B cell (primary cell): ENCODE measurements around the gene VWA7. TPM values are rescaled to one million over a fixed set of nuclear protein-coding genes. Genes with fewer than 3 reads are reported as not detected.

Source experiments
- ATAC-seq: fragments of 200-7000 bp; cut with Tn5 transposase; one replicate; pipeline ENCODE4 v1.10.0; 2021; ENCODE audit warnings: low read depth, mild to moderate bottlenecking, moderate number of reproducible peaks, moderate library complexity
- CTCF ChIA-PET: fragments of 350-600 bp; sonication (Branson Sonifier 250); formaldehyde crosslinking; loops from one replicate; lab custom pipeline; 2021; ENCODE audit warnings: antibody characterized with exemption, inconsistent platforms; lab: Charles Lee
- POLR2A ChIA-PET: fragments of 350-600 bp; sonication (Branson Sonifier 250); formaldehyde crosslinking; loops from one replicate; lab custom pipeline; 2021; ENCODE audit warnings: antibody characterized with exemption; lab: Charles Lee
- DNase-seq: peaks from one replicate; pipeline ENCODE4 v3.0.0; 2013
- H2AFZ ChIP-seq: 2 replicates; pipeline ENCODE4 v1.6.1; 2012; ENCODE audit warnings: mild to moderate bottlenecking, low read depth, low read length; ENCODE audit not compliant: insufficient read depth, poor library complexity, severe bottlenecking
- H3K27ac ChIP-seq, 2 donors: 1 replicate in 1 of 2; 2 replicates in 1 of 2; pipeline ENCODE4 v1.5.1; 2012 to 2013; ENCODE audit warnings: low read length in 2 of 2, mild to moderate bottlenecking in 2 of 2, moderate library complexity in 1 of 2
- H3K27me3 ChIP-seq, 4 experiments: fragments of 200-600 bp in 1 of 4; sonication (generic) in 1 of 4; replicated peaks in 1 of 4; 1 replicate in 2 of 4; 2 replicates in 2 of 4; pipeline versions ENCODE4 v1.6.1 to v1.7.0; 2013 to 2016; ENCODE audit warnings: low read length in 3 of 4, mild to moderate bottlenecking in 2 of 4, mixed read lengths in 1 of 4, moderate library complexity in 1 of 4; ENCODE audit not compliant: insufficient read depth in 4 of 4, control insufficient read depth in 3 of 4; ENCODE audit errors: control extremely low read depth in 1 of 4
- H3K36me3 ChIP-seq, 2 experiments: replicated peaks in 1 of 2; 1 replicate in 1 of 2; 2 replicates in 1 of 2; pipeline versions ENCODE4 v1.6.1 to v1.7.1; 2013; ENCODE audit warnings: low read length in 1 of 2; ENCODE audit not compliant: insufficient read depth in 2 of 2, control insufficient read depth in 1 of 2; ENCODE audit errors: control extremely low read depth in 1 of 2, extremely low read depth in 1 of 2
- H3K4me1 ChIP-seq, 2 donors: fragments of 200-600 bp in 1 of 2; sonication (generic) in 1 of 2; 1 replicate in 1 of 2; 2 replicates in 1 of 2; pipeline versions ENCODE4 v1.5.1 to v1.6.1; 2013 to 2017; ENCODE audit warnings: low read length in 2 of 2; ENCODE audit not compliant: control insufficient read depth in 2 of 2, insufficient read depth in 2 of 2
- H3K4me2 ChIP-seq: replicated peaks from 2 replicates; pipeline ENCODE3; 2012; ENCODE audit warnings: mild to moderate bottlenecking, low read depth, low read length; ENCODE audit not compliant: poor library complexity, severe bottlenecking
- H3K4me3 ChIP-seq, 5 experiments: fragments of 200-600 bp in 1 of 5; sonication (generic) in 1 of 5; 1 replicate in 3 of 5; 2 replicates in 2 of 5; pipeline versions ENCODE4 v1.5.1 to v1.7.0; 2011 to 2016; ENCODE audit warnings: low read length in 4 of 5, mild to moderate bottlenecking in 4 of 5, low read depth in 2 of 5, control low read depth in 1 of 5, moderate library complexity in 1 of 5; ENCODE audit not compliant: insufficient read depth in 1 of 5; ENCODE audit errors: control extremely low read depth in 1 of 5, extremely low read depth in 1 of 5
- H3K79me2 ChIP-seq: fragments of 200-600 bp; sonication (generic); one replicate; pipeline ENCODE4 v1.6.0; 2016; ENCODE audit warnings: low read length; ENCODE audit not compliant: control insufficient read depth, insufficient read depth
- H3K9ac ChIP-seq: fragments of 200-600 bp; sonication (generic); 2 replicates; pipeline ENCODE4 v1.6.1; 2017; ENCODE audit warnings: mild to moderate bottlenecking, low read length, moderate library complexity
- H3K9me3 ChIP-seq, 3 donors: one replicate each; pipeline versions ENCODE4 v1.6.1 to v1.7.1; 2013; ENCODE audit warnings: low read length in 2 of 3; ENCODE audit not compliant: control insufficient read depth in 2 of 3, insufficient read depth in 1 of 3; ENCODE audit errors: control extremely low read depth in 1 of 3
- H4K20me1 ChIP-seq: 2 replicates; pipeline ENCODE4 v1.6.0; 2012; ENCODE audit warnings: mild to moderate bottlenecking, low read length; ENCODE audit not compliant: insufficient read depth, control insufficient read depth, poor library complexity, severe bottlenecking
- H3K27ac Mint-ChIP-seq: one replicate; pipeline ENCODE4 v1.8.0; 2021; ENCODE audit warnings: mixed read lengths
- H3K27me3 Mint-ChIP-seq: one replicate; pipeline ENCODE4 v1.8.0; 2021; ENCODE audit warnings: mixed read lengths
- H3K4me1 Mint-ChIP-seq: one replicate; pipeline ENCODE4 v1.8.0; 2021; ENCODE audit warnings: mixed read lengths
- H3K4me3 Mint-ChIP-seq: one replicate; pipeline ENCODE4 v1.8.0; 2021; ENCODE audit warnings: mixed read lengths
- H3K9me3 Mint-ChIP-seq: one replicate; pipeline ENCODE4 v1.8.0; 2022; ENCODE audit warnings: mixed read lengths; ENCODE audit not compliant: insufficient read depth
- EZH2 ChIP-seq: IDR thresholded peaks from 2 replicates; pipeline ENCODE4 v1.6.1; 2012; ENCODE audit warnings: borderline replicate concordance, low read depth, mild to moderate bottlenecking, moderate library complexity, low read length; ENCODE audit not compliant: insufficient read depth, poor library complexity, severe bottlenecking
- WGBS: methylation state at CpG from one replicate; pipeline ENCODE4 v1.1.5; 2013; ENCODE audit warnings: missing lambda C conversion rate; ENCODE audit not compliant: insufficient coverage; 5-methylcytosine and 5-hydroxymethylcytosine counted together
- intact Hi-C: fragments of 100-400 bp; cut with micrococcal nuclease; formaldehyde crosslinking; loops from one replicate; pipeline ENCODE4 v1.10.0; 2022
- polyA plus RNA-seq: library from polyadenylated mRNA; depleted of rRNA; stranded (reverse); fragments of >200 nt; gene quantifications from 2 replicates; pipeline ENCODE4 v1.2.3, GENCODE V29; 2012
- total RNA-seq, 2 donors: library from RNA; stranded (reverse); fragments of 120-200 nt in 1 of 2; gene quantifications; 1 replicate in 1 of 2; 2 replicates in 1 of 2; pipeline versions ENCODE4 v1.2.3 to v1.2.4, GENCODE V29; 2013 to 2022
- TF ChIP-seq, protein P1 (sequence below): fragments of 200-600 bp; IDR thresholded peaks from one replicate; pipeline ENCODE4 v1.8.0; 2022; ENCODE audit warnings: antibody characterized with exemption, mild to moderate bottlenecking

VWA7 gene
- total and polyA plus RNA-seq, 2 donors (not counting 1 experiment from before 2014, with no cell fraction given), result 5.2 to 6.0 TPM

DNA sequence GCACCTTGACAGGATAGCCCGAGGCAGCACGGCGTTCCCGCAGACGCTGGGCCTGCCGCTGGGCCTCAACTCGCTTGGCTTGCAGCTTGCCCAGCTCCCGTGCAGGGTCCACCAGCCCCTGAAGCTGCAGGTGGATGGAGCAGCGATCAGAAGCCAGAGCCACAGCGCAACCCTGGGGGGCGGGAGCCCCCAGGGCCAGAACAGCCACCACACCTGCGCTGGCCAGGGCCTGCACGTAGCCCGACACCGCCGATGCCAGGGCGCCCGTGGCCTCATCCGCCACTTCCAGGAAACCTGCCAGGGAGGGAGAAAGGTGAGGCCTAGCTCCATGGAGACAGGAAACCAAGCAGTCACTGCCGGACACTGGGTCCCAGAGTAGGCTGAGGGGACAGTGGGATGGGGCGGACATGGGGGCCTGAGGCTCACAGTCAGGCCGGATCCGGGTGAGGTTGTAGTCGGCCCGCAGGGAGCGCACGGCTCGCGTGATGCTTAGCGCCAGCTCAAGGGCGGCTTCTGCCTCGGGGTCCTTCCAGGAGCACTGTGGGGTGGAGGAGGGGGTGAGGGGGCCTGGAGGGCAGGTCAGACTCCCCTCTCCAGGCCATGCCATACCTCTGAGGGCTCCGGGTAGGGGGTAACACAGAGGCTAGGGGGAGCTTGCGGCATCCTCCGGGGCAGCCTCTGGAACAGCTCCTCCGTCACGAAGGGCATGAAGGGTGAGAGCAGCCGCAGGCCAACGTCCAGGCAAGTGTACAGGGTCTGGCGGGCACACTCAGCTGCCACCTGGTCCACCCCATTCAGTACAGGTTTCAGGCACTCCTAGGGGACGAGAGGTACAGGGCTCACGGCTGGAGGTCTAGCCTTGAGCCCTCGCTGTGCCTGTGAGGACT lies 2.1 kb upstream of the VWA7 start:
- H3K9me3 Mint-ChIP-seq, result no peaks in the 10 kb centered on the region
- Histone ChIP-seq H3K36me3 (peaks cover 0 to 56% of the 10 kb centered on the region in 2 experiments), H3K9ac (no peak overlapping the region), H3K27ac (no peak overlapping the region), H3K4me2 (no peak overlapping the region), H3K27me3 (no peaks in the 10 kb centered on the region), H3K9me3 (no peaks in the 10 kb centered on the region), H3K79me2 (peaks cover 3% of the 10 kb centered on the region), H3K4me3 (no peak overlapping the region), H4K20me1 (no peaks in the 10 kb centered on the region), H3K4me1 (peaks cover 15 to 21% of the 10 kb centered on the region in 2 donors), H2AFZ (no peak overlapping the region)
- TF ChIP-seq EZH2, result no peak
- TF ChIP-seq, protein P1, sequence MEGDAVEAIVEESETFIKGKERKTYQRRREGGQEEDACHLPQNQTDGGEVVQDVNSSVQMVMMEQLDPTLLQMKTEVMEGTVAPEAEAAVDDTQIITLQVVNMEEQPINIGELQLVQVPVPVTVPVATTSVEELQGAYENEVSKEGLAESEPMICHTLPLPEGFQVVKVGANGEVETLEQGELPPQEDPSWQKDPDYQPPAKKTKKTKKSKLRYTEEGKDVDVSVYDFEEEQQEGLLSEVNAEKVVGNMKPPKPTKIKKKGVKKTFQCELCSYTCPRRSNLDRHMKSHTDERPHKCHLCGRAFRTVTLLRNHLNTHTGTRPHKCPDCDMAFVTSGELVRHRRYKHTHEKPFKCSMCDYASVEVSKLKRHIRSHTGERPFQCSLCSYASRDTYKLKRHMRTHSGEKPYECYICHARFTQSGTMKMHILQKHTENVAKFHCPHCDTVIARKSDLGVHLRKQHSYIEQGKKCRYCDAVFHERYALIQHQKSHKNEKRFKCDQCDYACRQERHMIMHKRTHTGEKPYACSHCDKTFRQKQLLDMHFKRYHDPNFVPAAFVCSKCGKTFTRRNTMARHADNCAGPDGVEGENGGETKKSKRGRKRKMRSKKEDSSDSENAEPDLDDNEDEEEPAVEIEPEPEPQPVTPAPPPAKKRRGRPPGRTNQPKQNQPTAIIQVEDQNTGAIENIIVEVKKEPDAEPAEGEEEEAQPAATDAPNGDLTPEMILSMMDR, result no peak
- ATAC-seq (no peak), DNase-seq (no peak)
- no peak overlapping the region for H3K27ac Mint-ChIP-seq
- peaks cover 18% of the 10 kb centered on the region for H3K4me1 Mint-ChIP-seq
- WGBS, result 98% methylated on average over 35 of the region's 43 CpGs
- H3K4me3 Mint-ChIP-seq, result no peak overlapping the region
- H3K27me3 Mint-ChIP-seq, result no peaks in the 10 kb centered on the region
- ChIA-PET POLR2A (interaction anchor here (1.0 kb wide), 1 partner anchor 51 kb away, joined by 4 read pairs; no protein-coding TSS in a partner anchor), CTCF (interaction anchor here (0.7 to 1.9 kb wide), 2 partner anchors 9 to 10 kb away, joined by 3 to 7 read pairs; no protein-coding TSS in a partner anchor)
- intact Hi-C loops, result no loop called here

DNA sequence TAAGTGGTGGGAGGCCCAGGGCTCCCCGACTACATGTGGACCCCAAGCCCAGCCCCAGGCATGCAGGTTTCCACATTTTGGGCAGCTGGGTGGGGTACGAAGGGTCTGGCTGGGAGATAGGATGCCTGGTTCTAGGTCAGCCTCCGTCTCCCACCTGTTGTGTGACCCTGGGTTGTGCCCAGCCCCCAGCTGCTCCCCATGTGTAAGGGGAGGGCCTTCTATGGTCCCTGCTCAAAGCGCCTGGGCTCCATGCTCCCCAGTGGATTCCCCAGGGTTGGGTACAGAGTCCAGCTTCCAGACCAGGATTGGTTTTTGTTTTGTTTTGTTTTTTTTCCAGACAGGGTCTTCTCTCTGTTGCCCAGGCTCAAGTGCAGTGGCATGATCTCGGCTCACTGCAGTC lies 1.1 kb upstream of the VWA7 start:
- CTCF ChIA-PET, result interaction anchor here (1.2 to 1.9 kb wide), 2 partner anchors 8 to 13 kb away, joined by 4 to 7 read pairs; no protein-coding TSS in a partner anchor
- no peak overlapping the region for H3K9ac ChIP-seq
- TF ChIP-seq EZH2, result no peak
- TF ChIP-seq, protein P1, result no peak
- Mint-ChIP-seq H3K9me3 (no peaks in the 10 kb centered on the region), H3K27ac (no peak overlapping the region), H3K4me1 (peaks cover 18% of the 10 kb centered on the region), H3K27me3 (no peaks in the 10 kb centered on the region), H3K4me3 (no peak overlapping the region)
- DNase-seq (no peak), ATAC-seq (no peak)
- no peaks in the 10 kb centered on the region for H4K20me1 ChIP-seq
- POLR2A ChIA-PET, result no interaction called here
- 95% methylated on average over 5 of the region's 5 CpGs for WGBS
- H3K27ac ChIP-seq, result no peak overlapping the region
- no peak overlapping the region for H3K4me2 ChIP-seq
- H2AFZ ChIP-seq, result no peak overlapping the region
- no peaks in the 10 kb centered on the region for H3K27me3 ChIP-seq
- peaks cover 0 to 51% of the 10 kb centered on the region in 2 experiments for H3K36me3 ChIP-seq
- intact Hi-C loops, result no loop called here
- H3K79me2 ChIP-seq, result no peaks in the 10 kb centered on the region
- H3K4me3 ChIP-seq, result no peak overlapping the region
- H3K4me1 ChIP-seq, result peaks cover 15 to 21% of the 10 kb centered on the region in 2 donors
- no peaks in the 10 kb centered on the region for H3K9me3 ChIP-seq
